Kidney (tissue), 14 donors: ENCODE measurements around the gene SC5D. TPM values are rescaled to one million over a fixed set of nuclear protein-coding genes. Genes with fewer than 3 reads are reported as not detected.
A peak's percentile ranks its signal among the peaks of the same experiment; 100 is the strongest.

ENCODE experiments used
- DNase-seq, 5 donors: peaks; one replicate each; pipeline ENCODE4 v3.0.0-alpha.2; 2013 to 2020
- FAIRE-seq: peaks from 2 replicates; lab custom pipeline; 2012; peaks lifted over from hg19 to GRCh38; lab: Jason Lieb, UNC
- H3K27ac ChIP-seq, 2 donors: one replicate each; pipeline ENCODE4 v1.7.0; 2013; ENCODE audit warnings: low read depth in 2 of 2, low read length in 2 of 2, inconsistent platforms in 1 of 2
- H3K27me3 ChIP-seq: one replicate; pipeline ENCODE4 v1.7.1; 2013; ENCODE audit warnings: low read length, inconsistent platforms; ENCODE audit not compliant: control insufficient read depth, insufficient read depth
- H3K36me3 ChIP-seq, 3 donors: one replicate each; pipeline versions ENCODE4 v1.7.0 to v1.7.1; 2013; ENCODE audit warnings: low read length in 3 of 3, control low read depth in 1 of 3, inconsistent platforms in 1 of 3; ENCODE audit not compliant: insufficient read depth in 3 of 3, control insufficient read depth in 2 of 3
- H3K4me1 ChIP-seq, 3 donors: one replicate each; pipeline versions ENCODE4 v1.7.0 to v1.7.1; 2013; ENCODE audit warnings: low read length in 3 of 3, inconsistent platforms in 1 of 3, low read depth in 1 of 3; ENCODE audit not compliant: control insufficient read depth in 2 of 3, insufficient read depth in 2 of 3
- H3K4me3 ChIP-seq, 3 donors: one replicate each; pipeline versions ENCODE4 v1.7.0 to v1.8.1; 2013; ENCODE audit warnings: low read length in 3 of 3, control low read depth in 1 of 3, inconsistent platforms in 1 of 3
- H3K9ac ChIP-seq, 3 donors: one replicate each; pipeline versions ENCODE4 v1.7.0 to v1.7.1; 2013; ENCODE audit warnings: low read length in 3 of 3, control low read depth in 1 of 3, inconsistent platforms in 1 of 3
- H3K9me3 ChIP-seq, 3 donors: one replicate each; pipeline versions ENCODE4 v1.7.0 to v1.7.1; 2013; ENCODE audit warnings: low read length in 3 of 3, control low read depth in 1 of 3, inconsistent platforms in 1 of 3; ENCODE audit not compliant: control insufficient read depth in 2 of 3, insufficient read depth in 1 of 3
- intact Hi-C: fragments of 100-400 bp; cut with DNase I; formaldehyde crosslinking; loops from one replicate; pipeline ENCODE4 v1.11.1; 2022
- polyA plus RNA-seq: library from polyadenylated mRNA; stranded (reverse); fragments of 350-450 nt; fragmentation: Illumina TruSeq; extraction: RNeasy Lipid Tissue Mini Kit (QIAGEN cat#74804); gene quantifications from one replicate; pipeline ENCODE4 v1.2.3, GENCODE V29; 2014; ENCODE audit warnings: low read depth, low replicate concordance; ENCODE audit not compliant: insufficient read depth
- total RNA-seq: library from RNA; stranded (reverse); fragmentation: NEBNext Ultra II Directional; extraction: Animal tissue kit (Norgen Biotek cat#: 25700); gene quantifications from one replicate; pipeline ENCODE4 v1.2.1, GENCODE V29; 2021
- TF ChIP-seq, protein P1 (sequence below): IDR thresholded peaks from 3 replicates; pipeline ENCODE4 v1.5.1; 2012; ENCODE audit warnings: mild to moderate bottlenecking, moderate library complexity, borderline replicate concordance; ENCODE audit not compliant: insufficient read depth; ENCODE audit errors: extremely low read depth
- donor health status: control.
- donor health status: control.
- donor health status: control.
- donor health status: control.
- donor health status: control.
- donor health status: DM: yes; HTN: yes; CAD: no.
- donor health status: Normal renal cell carcinoma (clear cell type).

SC5D gene
- total and polyA plus RNA-seq, 2 donors from 2014 or later = 26.6 to 43.3 TPM

GRCh38 chr11:121337078-121337477 lies 44.5 kb downstream of the SC5D start:
- Histone ChIP-seq H3K9me3 (no peaks in the 10 kb centered on the region), H3K27me3 (no peaks in the 10 kb centered on the region), H3K36me3 (no peaks in the 10 kb centered on the region), H3K9ac (no peak overlapping the region), H3K4me1 (peaks cover 0 to 4% (median 3%) of the 10 kb centered on the region in 3 donors), H3K4me3 (no peak overlapping the region), H3K27ac (no peak overlapping the region)
- FAIRE-seq (no peak), DNase-seq (no peak)
- TF ChIP-seq, protein P1, sequence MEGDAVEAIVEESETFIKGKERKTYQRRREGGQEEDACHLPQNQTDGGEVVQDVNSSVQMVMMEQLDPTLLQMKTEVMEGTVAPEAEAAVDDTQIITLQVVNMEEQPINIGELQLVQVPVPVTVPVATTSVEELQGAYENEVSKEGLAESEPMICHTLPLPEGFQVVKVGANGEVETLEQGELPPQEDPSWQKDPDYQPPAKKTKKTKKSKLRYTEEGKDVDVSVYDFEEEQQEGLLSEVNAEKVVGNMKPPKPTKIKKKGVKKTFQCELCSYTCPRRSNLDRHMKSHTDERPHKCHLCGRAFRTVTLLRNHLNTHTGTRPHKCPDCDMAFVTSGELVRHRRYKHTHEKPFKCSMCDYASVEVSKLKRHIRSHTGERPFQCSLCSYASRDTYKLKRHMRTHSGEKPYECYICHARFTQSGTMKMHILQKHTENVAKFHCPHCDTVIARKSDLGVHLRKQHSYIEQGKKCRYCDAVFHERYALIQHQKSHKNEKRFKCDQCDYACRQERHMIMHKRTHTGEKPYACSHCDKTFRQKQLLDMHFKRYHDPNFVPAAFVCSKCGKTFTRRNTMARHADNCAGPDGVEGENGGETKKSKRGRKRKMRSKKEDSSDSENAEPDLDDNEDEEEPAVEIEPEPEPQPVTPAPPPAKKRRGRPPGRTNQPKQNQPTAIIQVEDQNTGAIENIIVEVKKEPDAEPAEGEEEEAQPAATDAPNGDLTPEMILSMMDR = no peak
- intact Hi-C loops = loop anchor here (10.0 kb wide), 1 partner anchor 118 kb away; the partner anchor contains the start of genes SORL1 and SORL1-AS1

GRCh38 chr11:121337740-121338272 lies 45.2 kb downstream of the SC5D start:
- TF ChIP-seq, protein P1 = no peak

GRCh38 chr11:121338536-121338935 lies 46.0 kb downstream of the SC5D start:
- no peak overlapping the region for H3K4me3 ChIP-seq
- DNase-seq (no peak), FAIRE-seq (no peak)
- TF ChIP-seq, protein P1 = no peak
- H3K9me3 ChIP-seq = no peaks in the 10 kb centered on the region
- H3K36me3 ChIP-seq = no peaks in the 10 kb centered on the region
- peaks cover 0 to 4% (median 3%) of the 10 kb centered on the region in 3 donors for H3K4me1 ChIP-seq
- no peak overlapping the region for H3K27ac ChIP-seq
- H3K27me3 ChIP-seq = no peaks in the 10 kb centered on the region
- intact Hi-C loops = loop anchor here (10.0 kb wide), 1 partner anchor 116 kb away; the partner anchor contains the start of genes SORL1 and SORL1-AS1
- no peak overlapping the region for H3K9ac ChIP-seq

More at GRCh38 chr11:121337740-121338272, 45.2 kb downstream of the SC5D start:
- no peak overlapping the region for H3K4me3 ChIP-seq
- peak overlapping the region in 1 of 2 donors; percentile 10 for H3K27ac ChIP-seq
- no peaks in the 10 kb centered on the region for H3K36me3 ChIP-seq
- H3K9me3 ChIP-seq = no peaks in the 10 kb centered on the region
- no peak for DNase-seq
- no peak overlapping the region for H3K9ac ChIP-seq
- no peak for FAIRE-seq
- H3K4me1 ChIP-seq = peaks cover 0 to 4% (median 3%) of the 10 kb centered on the region in 3 donors
- intact Hi-C loops = loop anchor here (10.0 kb wide), 1 partner anchor 117 kb away; the partner anchor contains the start of genes SORL1 and SORL1-AS1
- no peaks in the 10 kb centered on the region for H3K27me3 ChIP-seq
